GM12873 (cell line): ENCODE measurements around the gene CDHR3.

ENCODE experiments used
- TF ChIP-seq, protein P1 (sequence below): IDR thresholded peaks from 2 replicates; pipeline ENCODE4 v1.5.1; 2012; ENCODE audit warnings: low read depth, mild to moderate bottlenecking, moderate library complexity, low read length, control low read depth; ENCODE audit not compliant: insufficient read depth; ENCODE audit errors: missing control alignments

Gene CDHR3

DNA sequence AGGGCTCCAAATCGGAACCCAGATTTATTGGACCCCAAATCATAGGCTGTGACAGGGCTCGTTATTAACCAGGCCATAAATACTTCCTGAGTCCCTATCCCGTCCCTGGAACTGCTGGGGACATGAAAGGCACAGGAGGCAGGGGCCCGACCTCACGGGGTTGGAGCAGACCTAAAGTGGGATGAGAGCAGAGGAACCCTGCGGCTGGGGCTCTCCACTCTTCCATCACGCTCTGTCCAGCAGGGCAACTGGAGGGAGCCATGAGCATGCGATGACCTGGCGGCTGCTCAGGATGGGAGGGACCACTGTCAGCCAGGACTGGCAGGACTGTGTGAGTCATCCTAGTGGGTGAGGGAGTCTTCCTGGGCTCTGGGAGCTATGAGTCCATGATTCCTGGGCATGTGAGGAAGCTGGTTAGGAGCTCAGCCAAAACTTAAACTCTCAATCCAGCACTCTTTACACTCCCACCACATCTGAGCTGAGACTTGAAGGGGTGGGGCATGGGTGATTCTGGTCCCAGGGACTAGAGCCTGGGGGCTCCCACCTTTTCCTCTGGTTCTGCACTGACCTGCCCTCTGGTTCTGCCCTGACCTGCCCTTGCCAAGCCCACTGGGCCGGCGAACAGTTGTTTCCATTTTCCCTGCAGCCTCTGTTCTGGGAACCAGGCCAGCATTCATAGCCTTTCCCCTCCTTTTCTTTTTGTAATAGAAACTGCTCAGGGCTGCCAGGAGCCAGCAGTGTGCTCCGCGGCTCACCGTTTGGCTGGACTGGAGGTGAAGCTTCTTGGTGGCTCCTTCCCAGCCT, 101.9 kb downstream of the CDHR3 start:
- TF ChIP-seq, protein P1, sequence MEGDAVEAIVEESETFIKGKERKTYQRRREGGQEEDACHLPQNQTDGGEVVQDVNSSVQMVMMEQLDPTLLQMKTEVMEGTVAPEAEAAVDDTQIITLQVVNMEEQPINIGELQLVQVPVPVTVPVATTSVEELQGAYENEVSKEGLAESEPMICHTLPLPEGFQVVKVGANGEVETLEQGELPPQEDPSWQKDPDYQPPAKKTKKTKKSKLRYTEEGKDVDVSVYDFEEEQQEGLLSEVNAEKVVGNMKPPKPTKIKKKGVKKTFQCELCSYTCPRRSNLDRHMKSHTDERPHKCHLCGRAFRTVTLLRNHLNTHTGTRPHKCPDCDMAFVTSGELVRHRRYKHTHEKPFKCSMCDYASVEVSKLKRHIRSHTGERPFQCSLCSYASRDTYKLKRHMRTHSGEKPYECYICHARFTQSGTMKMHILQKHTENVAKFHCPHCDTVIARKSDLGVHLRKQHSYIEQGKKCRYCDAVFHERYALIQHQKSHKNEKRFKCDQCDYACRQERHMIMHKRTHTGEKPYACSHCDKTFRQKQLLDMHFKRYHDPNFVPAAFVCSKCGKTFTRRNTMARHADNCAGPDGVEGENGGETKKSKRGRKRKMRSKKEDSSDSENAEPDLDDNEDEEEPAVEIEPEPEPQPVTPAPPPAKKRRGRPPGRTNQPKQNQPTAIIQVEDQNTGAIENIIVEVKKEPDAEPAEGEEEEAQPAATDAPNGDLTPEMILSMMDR: no peak

DNA sequence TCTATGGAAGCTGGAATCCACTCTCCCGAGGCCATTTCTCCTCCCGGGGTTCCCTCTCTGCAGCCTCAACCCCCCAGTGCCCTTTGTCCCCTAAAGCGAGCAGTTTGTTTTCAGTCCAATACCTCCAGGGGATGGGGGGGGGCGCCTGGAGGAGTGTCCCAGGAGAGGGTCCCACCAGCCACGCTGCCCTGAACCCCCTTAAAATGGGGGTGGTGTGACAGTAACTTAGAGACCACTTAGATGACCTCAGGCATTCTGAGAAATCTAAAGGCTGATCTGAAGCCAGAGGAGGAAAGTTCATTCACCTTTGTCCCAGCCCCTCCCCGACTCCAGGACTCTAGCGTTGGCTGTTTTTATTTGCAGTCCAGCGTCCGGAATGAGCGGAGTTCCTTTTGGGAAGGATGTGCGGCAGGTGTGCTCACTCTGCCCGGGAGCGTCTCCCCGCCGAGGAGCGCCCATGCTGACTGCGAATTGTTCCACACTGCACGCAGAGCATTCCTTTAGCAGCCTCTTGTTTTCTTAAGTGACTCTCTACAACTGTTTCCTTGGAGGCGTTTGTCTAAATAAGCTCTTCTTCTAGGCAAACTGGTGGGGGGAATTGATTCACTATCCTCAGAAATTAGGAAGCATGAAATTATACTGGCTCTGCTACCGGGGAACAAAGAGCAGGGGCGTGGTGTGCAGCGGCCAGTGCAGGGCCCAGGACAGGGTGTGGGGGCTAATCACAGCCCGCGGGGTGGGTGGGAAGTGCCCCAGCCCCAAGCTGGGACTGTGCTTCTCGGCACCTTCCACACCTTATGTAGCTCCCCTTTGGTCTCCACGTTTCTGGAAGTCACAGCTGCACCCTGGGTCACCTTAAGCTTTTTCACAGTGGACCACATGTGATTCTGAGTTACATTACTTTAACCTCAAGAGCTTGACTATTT, 102.8 kb downstream of the CDHR3 start:
- TF ChIP-seq, protein P1: no peak

DNA sequence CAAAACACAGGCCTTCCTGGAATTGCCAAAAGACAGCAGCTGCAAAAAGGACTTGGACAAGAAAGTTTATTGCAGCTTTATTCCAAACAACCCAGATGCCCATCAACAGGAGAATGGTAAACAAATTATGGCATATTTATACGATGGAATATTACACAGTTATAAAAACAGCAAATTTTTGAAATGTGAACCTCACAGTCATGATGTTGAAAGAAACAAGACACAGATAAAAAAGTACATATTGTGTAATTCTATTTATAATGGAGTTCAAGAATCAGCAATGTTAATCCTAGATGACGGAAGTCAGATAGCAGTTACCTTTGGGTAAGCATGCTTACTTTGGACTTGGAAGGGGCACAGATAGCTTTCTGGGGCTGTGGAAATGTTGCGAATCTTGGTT, 104.6 kb downstream of the CDHR3 start:
- TF ChIP-seq, protein P1: no peak

DNA sequence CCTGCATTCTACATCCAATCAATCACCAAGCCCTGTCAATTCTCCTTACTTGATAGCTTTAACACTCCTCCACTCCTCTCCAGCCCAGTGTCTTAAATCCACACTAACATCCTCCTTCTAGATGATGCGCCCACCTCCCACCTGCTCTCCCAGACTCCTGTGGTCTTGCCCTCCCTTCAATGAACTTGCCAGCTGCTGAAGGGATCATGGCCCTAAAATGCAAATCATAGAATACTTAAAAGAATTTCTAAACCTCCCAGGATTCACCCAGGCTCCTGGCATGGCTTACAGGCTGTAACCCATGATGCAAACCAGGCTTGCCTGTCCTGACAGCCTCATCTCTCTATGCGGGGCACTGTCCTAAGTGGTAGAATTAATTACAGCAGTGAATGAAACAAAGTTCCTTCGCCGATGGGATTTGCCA, 105.5 kb downstream of the CDHR3 start:
- TF ChIP-seq, protein P1: no peak

DNA sequence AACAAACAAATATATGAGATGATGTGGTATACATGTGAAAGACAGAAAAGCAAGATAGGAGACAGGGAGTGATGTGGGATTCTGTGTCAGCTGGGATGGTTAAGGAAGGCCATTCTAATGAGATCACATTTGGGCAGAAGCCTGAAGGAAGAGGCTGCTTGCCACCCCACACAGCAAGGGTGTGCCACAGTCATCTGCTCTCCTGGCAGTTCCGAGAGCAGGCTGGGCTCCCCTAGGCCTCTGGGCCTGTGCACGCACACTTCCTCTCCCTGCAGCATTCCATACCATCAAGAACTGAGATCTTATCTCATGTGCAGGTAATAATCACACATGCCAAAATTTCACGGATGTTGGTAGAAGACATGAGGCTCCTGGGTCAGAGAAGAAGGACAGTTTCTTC, 105.9 kb downstream of the CDHR3 start:
- TF ChIP-seq, protein P1: no peak

DNA sequence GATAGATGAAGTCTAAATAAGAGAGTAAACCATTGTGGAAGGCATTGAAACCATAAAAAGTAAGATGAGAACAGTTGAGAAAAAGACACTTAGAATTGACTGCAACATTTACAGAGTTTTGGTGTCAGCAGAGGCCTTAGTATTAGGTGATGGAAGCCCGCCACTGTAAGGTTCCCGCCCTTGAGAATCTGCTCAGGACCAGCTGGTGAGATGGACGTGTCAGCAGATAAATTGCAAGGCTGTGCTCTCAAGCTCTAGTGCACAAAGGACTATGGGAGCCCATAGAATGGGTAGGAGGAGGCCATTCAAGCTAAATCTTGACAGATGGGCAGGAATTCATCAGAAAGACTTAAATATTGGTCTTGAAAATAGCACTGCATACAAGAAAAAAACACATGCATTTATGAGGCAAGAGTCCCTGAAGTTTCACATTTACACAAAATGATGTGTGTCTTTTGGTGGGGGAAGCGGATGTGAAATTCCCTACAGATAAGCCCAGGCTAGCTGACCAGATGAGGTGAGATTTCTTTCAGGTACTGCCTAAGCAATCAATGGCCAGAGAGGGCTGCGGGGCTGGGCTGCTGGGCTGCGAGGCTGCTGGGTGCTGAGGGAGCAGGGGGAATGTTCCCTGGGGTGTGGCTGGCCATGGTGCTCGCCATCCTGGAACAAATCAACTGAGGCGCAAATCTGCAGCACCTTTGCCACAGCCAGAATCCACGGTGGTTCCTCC, 106.6 kb downstream of the CDHR3 start:
- TF ChIP-seq, protein P1: no peak
